MG63 (cell line): ENCODE data around the gene ATP6AP1. TPM values are rescaled to one million over a fixed set of nuclear protein-coding genes. Genes with fewer than 3 reads are reported as not detected.
"Not testable (repeated sequence)": the region's sequence is repeated elsewhere in the genome, so short reads cannot be mapped to it uniquely, and the experiment has no call there.

ENCODE experiments used
- DNase-seq: peaks from one replicate; pipeline ENCODE4 v3.0.0-alpha.2; 2020
- H3K27me3 ChIP-seq: fragments of 250-450 bp; sonication (Bioruptor Pico); 2 replicates; pipeline ENCODE4 v1.5.1; 2020; ENCODE audit warnings: mild to moderate bottlenecking, moderate library complexity
- H3K36me3 ChIP-seq: fragments of 250-450 bp; sonication (Bioruptor Pico); 2 replicates; pipeline ENCODE4 v1.5.1; 2020; ENCODE audit warnings: mild to moderate bottlenecking, moderate library complexity
- H3K4me3 ChIP-seq: fragments of 250-450 bp; sonication (Bioruptor Pico); 2 replicates; pipeline ENCODE4 v1.5.1; 2020; ENCODE audit warnings: mild to moderate bottlenecking, moderate library complexity
- H3K9me3 ChIP-seq: fragments of 250-450 bp; sonication (Bioruptor Pico); 2 replicates; pipeline ENCODE4 v1.5.1; 2020; ENCODE audit warnings: mild to moderate bottlenecking, moderate library complexity
- total RNA-seq: library from RNA; depleted of rRNA; stranded (reverse); fragments of >200 nt; shearing (Covaris generic); gene quantifications from 2 replicates; pipeline ENCODE4 v1.2.3, GENCODE V29; 2014; ENCODE audit warnings: low replicate concordance

The ATP6AP1 gene
- total RNA-seq, 1 experiment from 2014 or later, result 53.2 TPM

DNA sequence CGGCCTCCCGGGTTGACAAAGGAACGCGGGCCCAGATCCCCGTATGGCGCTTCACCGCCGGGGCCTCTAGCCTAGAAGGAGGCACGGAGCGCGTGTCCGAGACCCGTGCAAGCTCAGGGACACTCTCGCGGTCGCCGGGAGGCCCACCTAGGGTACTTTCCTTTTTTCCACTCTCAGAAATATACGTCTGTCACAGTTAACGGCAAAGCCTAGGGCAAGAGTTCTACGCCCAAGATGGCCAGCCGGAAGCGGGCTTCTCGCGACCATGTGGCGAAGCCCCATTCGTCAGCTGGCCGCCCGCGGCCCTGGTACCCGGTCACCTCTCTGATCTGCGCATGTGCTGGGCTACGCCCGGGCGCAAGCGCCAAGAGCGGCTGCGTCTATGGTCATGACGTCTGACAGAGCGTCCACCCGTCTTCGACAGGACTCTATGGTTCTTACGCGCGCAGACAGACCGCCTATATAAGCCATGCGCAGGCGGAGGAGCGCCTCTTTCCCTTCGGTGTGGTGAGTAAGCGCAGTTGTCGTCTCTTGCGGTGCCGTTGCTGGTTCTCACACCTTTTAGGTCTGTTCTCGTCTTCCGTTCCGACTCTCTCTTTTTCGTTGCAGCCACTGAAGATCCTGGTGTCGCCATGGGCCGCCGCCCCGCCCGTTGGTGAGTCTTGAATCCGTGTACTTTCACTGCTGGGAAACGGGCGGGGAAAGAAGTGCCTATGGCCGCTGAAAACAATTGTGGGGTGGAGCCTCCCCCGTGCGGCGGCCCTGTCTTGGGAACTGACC, 30.4 kb upstream of the ATP6AP1 start, which contains the start of gene RPL10:
RPL10 (plus strand) TSS at position 490 of the 780 bp plus-strand sequence; CDS start at position 633, 143 bp downstream.
- no peaks in the 10 kb centered on the region for H3K9me3 ChIP-seq
- H3K27me3 ChIP-seq, result no peaks in the 10 kb centered on the region
- H3K36me3 ChIP-seq, result peaks cover 33% of the 10 kb centered on the region
- peak; percentile 94 for DNase-seq
- peak within 1 kb of the TSS; percentile 98 for H3K4me3 ChIP-seq

DNA sequence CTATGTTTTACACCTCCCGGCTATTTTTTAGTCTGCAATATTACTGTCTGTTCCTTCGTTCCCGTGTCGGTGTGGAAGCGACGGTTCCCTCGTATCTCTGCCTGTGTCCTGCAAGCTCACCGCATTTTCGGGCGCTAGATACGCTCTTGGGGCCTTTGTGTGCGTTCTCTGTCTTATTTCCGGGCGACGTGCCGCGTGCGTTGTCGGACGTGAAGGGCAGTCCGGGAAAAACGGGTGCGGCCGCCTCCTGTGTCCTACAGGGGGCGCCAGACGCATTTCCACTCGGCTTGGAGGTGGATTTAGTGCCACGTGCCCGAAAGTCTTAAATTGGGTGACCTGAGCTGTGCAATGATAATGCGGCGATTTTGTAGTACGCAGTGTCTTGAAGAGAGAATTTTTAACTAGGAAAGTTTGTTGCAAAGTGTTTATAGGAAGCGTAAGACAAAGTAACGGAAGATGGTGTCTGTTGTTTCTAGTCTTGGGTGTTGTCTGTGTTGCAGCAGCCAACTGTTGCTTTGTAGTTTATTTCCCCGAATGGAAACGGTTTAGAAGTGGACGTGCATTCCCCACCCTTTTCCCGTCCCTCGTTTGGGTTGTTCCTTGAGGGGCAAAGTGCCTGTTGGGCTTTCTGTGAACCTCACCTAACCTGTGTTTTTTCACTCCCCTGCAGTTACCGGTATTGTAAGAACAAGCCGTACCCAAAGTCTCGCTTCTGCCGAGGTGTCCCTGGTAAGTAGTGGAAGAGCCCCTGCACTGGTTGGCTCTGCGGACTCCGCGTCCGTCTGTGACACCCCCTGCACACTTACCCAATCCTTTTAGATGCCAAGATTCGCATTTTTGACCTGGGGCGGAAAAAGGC, 29.6 kb upstream of the ATP6AP1 start:
- H3K36me3 ChIP-seq, result peaks cover 33% of the 10 kb centered on the region
- no peaks in the 10 kb centered on the region for H3K27me3 ChIP-seq
- no peaks in the 10 kb centered on the region for H3K9me3 ChIP-seq
- peak; percentile 79 for DNase-seq
- H3K4me3 ChIP-seq, result peak overlapping the region; percentile 98

DNA sequence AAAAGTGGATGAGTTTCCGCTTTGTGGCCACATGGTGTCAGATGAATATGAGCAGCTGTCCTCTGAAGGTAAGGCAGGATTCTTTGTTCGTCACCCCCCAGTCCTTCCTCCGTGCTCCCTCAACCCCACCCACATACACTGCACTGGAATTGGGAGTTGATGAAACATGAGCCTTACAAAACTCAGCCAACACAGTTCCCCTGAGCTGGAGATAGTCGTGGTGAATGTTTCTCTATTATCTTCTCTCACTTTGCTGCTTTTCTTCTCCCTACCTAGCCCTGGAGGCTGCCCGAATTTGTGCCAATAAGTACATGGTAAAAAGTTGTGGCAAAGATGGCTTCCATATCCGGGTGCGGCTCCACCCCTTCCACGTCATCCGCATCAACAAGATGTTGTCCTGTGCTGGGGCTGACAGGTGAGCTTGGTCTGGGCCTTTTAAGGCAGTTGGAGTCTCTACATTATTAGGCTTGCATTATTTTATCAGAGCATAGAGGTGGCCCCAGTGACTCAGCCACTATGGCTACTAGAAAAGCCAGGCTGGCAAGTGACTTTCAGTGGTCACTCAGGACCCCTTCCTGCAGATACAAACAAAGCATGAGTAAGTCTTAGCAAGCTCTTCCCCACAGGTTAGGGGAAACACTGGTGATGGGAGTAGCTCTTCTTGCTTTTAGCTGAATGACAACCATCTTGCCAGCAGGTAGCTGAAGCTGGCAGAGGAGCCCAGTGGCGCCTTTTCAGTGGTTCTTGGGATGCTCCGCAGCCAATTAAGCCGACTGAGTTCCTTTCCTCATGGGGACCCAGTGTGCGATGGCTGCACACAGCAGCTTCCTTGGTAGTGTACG, 28.7 kb upstream of the ATP6AP1 start:
- no peaks in the 10 kb centered on the region for H3K9me3 ChIP-seq
- peaks cover 33% of the 10 kb centered on the region for H3K36me3 ChIP-seq
- no peak for DNase-seq
- H3K27me3 ChIP-seq, result no peaks in the 10 kb centered on the region
- peak overlapping the region; percentile 98 for H3K4me3 ChIP-seq

DNA sequence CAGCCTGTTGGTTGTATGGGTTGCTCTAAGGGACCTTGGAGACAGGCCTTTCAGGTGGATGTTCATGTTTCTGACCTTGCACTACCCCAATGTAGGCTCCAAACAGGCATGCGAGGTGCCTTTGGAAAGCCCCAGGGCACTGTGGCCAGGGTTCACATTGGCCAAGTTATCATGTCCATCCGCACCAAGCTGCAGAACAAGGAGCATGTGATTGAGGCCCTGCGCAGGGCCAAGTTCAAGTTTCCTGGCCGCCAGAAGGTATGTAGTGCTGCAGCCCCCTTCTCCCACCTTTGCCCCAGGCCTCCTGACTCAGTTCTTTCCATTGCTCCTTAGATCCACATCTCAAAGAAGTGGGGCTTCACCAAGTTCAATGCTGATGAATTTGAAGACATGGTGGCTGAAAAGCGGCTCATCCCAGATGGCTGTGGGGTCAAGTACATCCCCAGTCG, 28.1 kb upstream of the ATP6AP1 start:
- H3K9me3 ChIP-seq, DNase-seq, H3K27me3 ChIP-seq: not testable (repeated sequence)
- H3K36me3 ChIP-seq, result peaks cover 33% of the 10 kb centered on the region
- peak overlapping the region; percentile 98 for H3K4me3 ChIP-seq

DNA sequence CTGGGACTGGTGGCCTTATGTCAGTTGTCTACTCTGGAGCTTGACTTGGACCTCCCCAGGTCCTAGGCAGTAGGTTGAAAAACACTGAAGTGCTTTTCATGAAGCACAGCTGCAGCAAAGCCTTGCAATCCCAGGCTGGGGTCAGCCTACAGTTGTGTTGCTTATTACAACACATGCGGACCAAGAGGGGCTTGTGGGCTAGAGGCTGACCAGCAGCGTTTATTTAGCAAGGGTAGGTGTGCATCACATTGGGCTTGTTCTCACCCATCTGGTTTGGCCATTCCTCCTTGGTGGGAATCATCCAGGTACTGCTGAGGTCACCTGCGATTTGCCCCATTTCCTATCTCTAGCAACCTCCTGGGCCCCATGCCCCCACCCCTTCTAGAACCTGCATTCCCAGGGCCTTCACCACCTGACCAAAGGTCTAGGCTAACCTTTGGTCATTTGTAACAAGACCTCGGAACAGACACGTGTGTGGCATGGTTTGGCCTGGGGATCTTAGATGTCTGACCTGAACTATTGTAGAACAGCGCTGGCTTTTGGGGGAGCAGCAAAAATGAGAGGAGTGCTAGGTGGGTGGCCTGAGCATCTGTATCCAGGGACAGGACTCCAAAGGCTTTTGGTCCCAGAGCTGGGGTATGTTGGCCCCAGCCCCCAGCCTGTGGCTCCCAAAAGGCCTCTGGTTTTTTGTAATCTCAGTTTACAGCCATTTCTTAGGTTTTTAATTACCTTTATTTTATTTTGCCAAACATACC, 27.3 kb upstream of the ATP6AP1 start:
- H3K9me3 ChIP-seq, result no peaks in the 10 kb centered on the region
- no peak overlapping the region for H3K4me3 ChIP-seq
- DNase-seq, result peak; percentile 27
- peaks cover 33% of the 10 kb centered on the region for H3K36me3 ChIP-seq
- no peaks in the 10 kb centered on the region for H3K27me3 ChIP-seq

DNA sequence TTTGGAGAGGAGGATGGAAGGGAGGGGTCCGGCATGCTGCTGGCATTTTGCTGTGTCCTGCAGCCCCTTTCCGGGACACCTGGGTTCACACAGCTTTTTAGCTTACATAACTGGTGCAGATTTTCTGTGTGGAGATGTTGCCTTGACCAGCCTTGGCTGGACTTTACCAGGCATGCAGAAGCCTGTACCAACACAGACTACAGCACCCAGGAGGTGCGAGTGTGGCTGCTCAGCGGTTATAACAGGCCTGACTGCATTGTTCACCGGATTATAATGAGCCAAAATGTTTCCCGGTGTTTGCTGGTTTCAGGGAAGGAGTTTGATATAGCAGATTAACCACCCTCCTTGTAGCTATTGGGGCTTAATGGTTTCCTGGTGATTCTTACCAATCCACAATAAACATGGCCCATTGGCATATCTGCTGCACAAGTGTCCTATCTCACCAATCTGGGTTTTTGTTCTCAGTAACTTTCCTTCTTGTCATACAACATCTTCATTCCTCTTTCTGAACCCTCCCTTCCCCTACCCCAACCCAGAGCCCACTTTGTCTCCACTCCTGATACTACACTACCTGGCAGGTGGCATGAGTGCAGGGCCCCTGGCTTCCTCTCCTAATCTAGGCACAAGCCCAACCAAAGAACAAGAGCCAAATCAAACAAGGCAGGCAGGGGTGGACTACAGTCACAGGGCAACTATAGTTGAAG, 26.4 kb upstream of the ATP6AP1 start:
- no peaks in the 10 kb centered on the region for H3K9me3 ChIP-seq
- peaks cover 33% of the 10 kb centered on the region for H3K36me3 ChIP-seq
- no peak overlapping the region for H3K4me3 ChIP-seq
- H3K27me3 ChIP-seq, result no peaks in the 10 kb centered on the region
- no peak for DNase-seq

DNA sequence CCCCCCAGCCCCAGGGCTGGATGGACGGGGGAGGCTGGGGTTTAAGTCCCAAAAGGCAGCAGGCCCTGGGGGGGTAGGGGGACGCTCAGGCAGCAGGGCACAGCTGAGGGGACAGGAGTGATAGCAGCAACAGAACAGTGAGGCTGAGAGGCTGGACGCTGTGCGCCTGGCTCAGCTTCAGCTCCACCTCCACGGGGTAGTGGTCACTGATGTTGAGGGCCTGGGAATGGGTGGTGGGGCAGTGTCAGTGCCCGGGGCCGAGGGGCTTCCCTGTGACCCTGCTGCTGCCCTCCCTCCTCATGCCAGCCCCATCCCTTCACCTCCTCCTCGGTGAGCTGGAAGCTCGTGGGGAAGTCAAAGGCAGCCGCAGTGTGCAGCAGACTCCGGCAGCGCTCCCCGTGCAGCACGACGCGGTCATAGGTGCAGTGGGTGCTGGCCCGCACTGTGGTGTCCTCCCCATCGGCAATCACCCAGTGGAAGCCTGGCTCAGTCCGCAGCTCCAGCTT, 25.8 kb upstream of the ATP6AP1 start:
- H3K27me3 ChIP-seq, result no peaks in the 10 kb centered on the region
- H3K4me3 ChIP-seq, result no peak overlapping the region
- no peak for DNase-seq
- H3K36me3 ChIP-seq, result peaks cover 33% of the 10 kb centered on the region
- H3K9me3 ChIP-seq, result no peaks in the 10 kb centered on the region

DNA sequence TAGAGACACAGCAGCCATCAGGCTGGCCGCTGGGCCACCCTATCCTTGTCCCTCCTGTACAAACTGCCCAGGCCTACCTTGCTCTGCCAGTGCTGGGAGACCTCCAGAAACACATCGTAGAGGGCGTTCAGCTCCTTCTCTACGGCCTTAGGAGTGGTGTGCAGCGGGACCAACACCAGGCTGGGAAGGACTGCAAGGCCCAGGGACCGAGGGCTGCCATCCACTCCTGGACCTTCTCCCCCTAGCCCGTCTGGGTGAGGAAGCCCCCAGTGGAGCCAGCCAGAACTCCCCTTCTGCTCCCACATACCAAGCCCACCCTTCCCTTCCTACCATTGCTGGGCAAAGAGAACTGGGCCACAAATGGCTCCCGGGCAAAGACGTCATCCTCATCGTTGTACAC, 25.3 kb upstream of the ATP6AP1 start:
- H3K4me3 ChIP-seq, result no peak overlapping the region
- H3K27me3 ChIP-seq, result no peaks in the 10 kb centered on the region
- no peaks in the 10 kb centered on the region for H3K9me3 ChIP-seq
- H3K36me3 ChIP-seq, result peaks cover 33% of the 10 kb centered on the region
- no peak for DNase-seq

DNA sequence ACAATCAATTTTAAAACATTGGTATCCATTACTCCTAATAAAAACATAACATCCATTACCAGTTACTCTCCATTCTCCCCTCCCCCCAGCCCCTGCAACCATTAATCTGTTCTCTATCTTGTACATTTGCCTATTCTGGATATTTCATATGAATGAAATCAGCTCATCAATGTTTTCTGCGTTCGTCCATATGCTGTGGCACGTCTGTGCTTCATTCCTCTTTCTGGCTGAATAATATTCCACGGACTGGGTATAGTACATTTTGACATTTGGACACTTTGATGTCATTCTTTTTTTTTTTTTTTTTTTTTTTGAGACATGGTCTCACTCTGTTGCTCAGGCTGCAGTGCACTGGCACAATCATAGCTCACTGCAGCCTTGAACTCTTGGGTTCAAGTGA, 24.6 kb upstream of the ATP6AP1 start:
- DNase-seq, result no peak

DNA sequence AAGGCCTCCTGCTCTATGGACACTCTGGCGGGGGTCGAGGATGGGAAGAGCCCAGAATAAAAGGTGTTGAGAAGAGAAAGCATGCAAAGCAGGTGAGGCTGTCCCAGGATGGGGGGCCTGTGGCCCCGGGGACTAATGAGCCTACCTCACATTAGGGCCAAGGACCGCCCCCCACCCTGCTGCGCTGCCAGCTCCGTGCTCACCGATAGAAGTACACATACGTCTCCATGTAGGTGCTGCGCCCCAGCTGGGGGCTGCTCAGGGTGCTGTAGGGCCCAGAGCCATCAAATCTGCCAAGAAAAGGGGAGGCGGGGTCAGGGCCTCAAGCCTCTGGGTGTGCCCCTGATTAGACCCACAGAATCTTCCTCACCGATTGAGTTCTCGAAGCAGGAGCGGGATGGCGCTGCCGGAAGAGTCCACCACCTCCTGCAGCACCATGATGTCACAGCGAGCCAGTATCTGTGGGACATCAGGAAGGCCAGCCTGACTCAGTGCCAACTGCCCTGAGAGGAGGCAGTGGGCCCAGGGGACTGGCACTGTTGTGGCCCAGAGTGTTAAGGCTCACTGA, 23.8 kb upstream of the ATP6AP1 start:
- Histone ChIP-seq H3K27me3 (no peaks in the 10 kb centered on the region), H3K9me3 (no peaks in the 10 kb centered on the region), H3K4me3 (no peak overlapping the region), H3K36me3 (peaks cover 17% of the 10 kb centered on the region)
- DNase-seq, result no peak

More for the DNA sequence above, 24.6 kb upstream of the ATP6AP1 start:
- Histone ChIP-seq H3K36me3 (peaks cover 26% of the 10 kb centered on the region), H3K4me3 (no peak overlapping the region), H3K9me3 (no peaks in the 10 kb centered on the region), H3K27me3 (no peaks in the 10 kb centered on the region)

DNA sequence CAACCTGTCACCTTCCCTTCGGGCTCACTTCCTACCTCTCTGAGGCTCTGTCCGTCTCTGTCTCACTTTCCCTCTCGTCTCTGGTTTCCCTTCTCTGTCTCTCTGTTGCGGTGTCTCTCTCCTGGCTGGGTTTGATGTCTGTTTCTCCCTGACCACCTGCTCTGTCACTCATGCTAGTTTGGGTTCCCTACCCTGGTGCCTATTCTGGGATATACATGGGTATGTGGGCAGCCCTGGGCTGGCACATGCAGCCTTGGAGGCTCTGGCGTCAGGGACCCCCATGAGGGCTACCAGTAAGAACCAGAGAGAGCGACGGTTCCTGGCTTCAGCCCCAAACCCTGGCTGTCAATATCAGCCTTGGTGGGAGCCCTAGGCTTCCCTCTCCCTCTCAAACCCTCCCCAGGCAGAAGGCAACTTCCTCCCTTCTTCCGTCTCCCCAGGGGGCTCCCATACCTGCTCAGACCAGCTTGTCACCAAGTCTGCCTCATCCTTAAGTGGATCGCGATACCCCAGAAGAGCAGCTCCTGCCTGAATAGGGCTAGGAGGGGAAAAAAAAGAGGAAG, 19.7 kb upstream of the ATP6AP1 start:
- H3K9me3 ChIP-seq, result no peaks in the 10 kb centered on the region
- H3K4me3 ChIP-seq, result peak overlapping the region; percentile 53
- H3K36me3 ChIP-seq, result no peaks in the 10 kb centered on the region
- DNase-seq, result no peak
- no peaks in the 10 kb centered on the region for H3K27me3 ChIP-seq

DNA sequence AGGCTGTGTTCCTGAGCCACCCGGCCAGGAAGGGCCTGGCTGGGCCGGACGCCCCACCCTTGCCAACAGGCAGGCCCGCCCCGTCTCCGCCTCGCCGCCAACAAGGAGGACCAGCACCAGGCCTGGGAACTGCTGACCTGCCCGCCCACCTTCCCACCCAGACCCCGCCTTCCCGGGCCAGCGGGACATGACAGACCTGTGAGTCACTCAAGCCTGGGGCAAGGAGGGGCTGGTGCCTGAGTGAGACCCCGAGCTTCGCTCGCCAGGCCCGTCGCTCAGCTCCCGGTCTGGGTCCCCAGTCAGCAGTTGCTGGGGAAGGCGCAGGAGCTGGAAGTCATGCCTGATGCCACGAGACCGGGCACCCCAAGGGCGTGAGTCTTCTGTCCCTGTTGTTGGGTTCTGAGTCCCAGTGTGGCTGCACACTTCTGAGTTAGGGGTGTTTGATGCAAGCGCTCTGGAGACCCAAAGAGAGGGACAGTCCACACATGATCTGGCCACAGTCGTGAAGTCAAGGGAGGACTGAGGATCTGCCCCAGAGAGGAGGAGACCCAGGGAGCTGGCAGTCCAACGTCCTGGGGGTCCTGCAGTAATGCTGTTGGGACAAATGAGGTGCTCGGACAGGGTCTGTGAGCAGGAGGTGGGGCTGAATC, 19.1 kb upstream of the ATP6AP1 start, which contains the start of gene DNASE1L1:
DNASE1L1 (minus strand) TSS at position 33 of the 650 bp plus-strand sequence. CDS start 3,686 bp downstream, outside the sequence.
- DNase-seq, result peak; percentile 95
- H3K36me3 ChIP-seq, result no peaks in the 10 kb centered on the region
- no peaks in the 10 kb centered on the region for H3K27me3 ChIP-seq
- H3K4me3 ChIP-seq, result peak within 1 kb of the TSS; percentile 53
- no peaks in the 10 kb centered on the region for H3K9me3 ChIP-seq

DNA sequence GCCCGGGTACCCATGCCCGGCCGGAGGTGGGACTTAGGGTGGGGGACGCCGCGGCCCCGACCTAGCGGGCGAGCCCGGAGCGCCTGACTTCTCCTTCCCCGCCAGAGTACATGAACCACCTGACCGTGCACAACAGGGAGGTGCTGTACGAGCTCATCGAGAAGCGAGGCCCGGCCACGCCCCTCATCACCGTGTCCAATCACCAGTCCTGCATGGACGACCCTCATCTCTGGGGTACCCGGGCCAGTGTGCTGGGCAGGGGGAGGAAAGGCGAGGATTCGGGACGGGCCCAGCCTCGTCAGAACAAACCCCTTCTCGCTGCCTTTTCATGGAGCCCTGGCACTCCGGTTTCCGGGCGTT, 16.5 kb upstream of the ATP6AP1 start:
- peak; percentile 68 for DNase-seq
- peak overlapping the region; percentile 63 for H3K4me3 ChIP-seq
- H3K27me3 ChIP-seq, result no peaks in the 10 kb centered on the region
- H3K9me3 ChIP-seq, result no peaks in the 10 kb centered on the region
- H3K36me3 ChIP-seq, result no peaks in the 10 kb centered on the region

DNA sequence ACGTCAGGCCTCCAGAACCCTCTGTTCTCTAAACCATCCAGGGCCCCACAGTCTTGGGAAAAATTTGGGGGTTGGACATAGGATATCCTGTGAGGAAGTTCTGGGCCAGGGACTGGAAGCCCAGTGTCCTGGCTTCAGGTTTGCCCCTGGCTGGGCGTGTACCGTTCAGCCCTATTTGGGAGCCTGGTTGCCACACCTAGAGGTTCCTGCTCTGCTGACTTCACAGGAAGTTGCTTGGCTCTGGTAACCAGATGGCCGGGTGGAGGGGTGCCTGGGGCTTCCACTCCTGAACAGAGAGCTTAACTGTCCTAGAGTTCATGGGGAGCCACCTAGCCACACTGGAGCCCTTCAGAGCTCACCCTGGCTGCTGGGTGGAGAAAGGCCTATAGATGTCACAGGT, 16.0 kb upstream of the ATP6AP1 start:
- Histone ChIP-seq H3K9me3 (no peaks in the 10 kb centered on the region), H3K4me3 (peak overlapping the region; percentile 63), H3K27me3 (no peaks in the 10 kb centered on the region), H3K36me3 (no peaks in the 10 kb centered on the region)
- DNase-seq, result no peak
